ENCODE measurements around the gene AUH.
"Not testable (repeated sequence)": the region's sequence is repeated elsewhere in the genome, so short reads cannot be mapped to it uniquely, and the experiment has no call there.

Gene AUH

DNA sequence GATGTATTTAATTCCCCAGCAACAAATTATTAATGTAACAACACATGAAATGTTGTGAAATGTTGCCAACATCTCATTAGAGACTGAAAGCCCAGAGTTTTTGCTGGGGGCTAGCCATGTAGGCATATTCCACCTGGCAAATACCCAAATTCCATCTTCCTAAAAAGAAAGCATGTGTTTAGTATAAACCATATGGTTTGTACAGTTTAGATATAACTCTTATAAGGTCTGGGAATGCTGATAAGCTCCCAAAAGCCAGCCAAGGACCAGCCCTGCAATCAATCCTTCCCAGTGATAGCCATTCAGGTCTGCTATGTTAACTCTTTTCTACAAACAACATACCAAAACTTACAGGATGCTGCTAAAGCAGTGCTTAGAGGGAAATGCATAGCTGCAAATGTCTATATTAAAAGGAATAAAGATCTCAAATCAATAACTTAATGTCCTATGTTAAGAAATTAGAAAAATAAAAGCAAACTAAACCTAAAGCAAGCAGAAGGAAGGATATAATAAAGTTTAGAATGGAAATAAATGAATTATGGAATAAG lies 158.9 kb downstream of the AUH start:
- DNase-seq = no peak

DNA sequence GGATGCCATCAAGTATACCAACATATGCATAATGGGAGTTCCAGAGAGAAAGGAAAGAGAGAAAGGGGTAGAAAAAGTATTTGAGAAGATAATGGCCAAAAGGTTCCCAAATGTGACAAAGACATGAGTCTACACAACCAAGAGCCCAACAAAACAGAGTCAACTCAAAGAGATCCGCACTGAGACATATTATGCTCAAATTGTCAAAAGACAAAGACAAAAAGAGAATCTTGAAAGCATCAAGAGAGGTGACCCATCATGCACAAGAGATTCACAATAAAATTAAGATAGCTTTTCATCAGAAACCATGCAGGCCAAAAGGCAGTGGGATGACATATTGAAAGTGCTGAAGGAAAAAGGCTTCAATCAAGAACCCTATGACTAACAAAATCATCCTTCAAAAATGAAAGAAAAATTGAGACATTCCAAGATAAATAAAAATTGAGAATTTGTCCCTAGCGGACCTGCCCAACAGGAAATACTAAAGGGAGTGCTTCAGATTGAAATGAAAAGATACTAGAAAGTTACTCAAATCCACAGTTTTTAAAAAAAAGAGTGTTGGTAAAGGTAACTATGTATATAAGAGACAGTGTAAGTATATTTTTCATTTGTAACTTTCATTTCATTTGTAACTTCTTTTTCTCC lies 160.9 kb downstream of the AUH start:
- no peak for DNase-seq

DNA sequence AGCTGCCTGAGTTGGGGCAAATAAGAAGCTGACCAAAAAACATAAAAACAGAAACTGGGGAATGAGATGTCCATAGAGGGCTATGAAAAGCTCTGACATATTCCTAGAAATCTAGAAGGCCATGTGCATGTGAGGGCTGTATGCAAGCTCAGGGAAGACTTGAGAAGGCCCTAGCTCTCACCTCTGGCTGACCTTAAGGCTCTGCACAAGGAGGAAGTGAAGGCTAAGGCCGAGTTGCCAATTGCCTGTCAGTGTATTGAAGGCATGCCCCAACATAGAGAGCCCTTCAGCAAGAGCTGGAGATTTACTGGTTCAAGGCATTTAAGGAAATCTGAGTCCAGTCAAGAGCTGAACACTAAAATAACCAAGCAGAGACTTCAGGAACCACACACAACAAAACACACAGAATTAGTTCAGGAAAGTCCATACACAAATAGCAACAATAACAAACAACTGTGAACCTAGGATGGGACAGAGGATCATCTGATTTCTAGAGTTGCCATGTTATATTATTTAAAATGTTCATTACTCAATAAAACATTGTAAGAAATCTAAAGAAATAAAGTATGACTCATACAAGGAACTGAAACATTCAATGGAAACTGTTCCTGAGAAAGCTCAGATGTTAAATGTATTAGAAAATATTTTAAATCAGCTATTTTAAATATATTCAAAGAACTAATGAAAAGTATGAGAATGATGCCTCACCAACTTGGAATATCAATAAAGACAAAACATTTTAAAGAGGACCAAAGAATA lies 161.8 kb downstream of the AUH start:
- DNase-seq = no peak

DNA sequence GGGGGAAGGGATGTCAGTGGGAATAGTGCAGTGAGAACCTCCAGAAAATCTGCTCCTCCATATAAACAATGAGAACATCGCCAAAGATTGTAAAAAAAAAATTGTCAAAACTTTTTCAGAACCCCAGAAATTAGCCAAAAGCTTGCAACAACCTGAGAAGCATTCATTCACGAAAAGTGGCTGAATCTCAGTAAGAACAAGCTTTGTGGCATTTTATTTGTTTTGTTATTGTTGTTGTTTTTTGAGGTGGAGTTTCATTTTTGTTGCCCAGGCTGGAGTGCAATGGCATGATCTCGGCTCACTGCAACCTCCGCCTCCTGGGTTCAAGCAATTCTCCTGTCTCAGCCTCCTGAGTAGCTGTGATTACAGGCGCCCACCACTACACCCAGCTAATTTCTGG lies 162.8 kb downstream of the AUH start:
- not testable (repeated sequence) for DNase-seq

DNA sequence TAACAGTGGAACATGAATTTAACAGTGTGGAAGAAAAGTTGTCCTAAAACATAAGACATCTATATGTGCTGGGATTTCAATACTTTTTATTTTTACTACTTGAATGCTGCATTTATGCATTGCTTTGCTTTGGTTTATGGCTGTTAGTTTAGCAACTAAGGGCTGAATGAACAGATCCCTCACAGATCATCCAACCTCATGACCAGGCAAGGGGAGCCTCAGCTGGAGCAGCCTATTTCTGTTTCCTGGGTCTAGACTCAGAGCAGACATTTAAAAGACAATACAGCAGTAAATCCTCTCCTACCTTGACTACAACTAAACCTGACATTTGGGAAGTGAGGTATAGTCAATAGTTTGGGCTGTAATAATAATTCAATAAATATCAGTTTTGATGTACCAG lies 163.3 kb downstream of the AUH start:
- DNase-seq = no peak

DNA sequence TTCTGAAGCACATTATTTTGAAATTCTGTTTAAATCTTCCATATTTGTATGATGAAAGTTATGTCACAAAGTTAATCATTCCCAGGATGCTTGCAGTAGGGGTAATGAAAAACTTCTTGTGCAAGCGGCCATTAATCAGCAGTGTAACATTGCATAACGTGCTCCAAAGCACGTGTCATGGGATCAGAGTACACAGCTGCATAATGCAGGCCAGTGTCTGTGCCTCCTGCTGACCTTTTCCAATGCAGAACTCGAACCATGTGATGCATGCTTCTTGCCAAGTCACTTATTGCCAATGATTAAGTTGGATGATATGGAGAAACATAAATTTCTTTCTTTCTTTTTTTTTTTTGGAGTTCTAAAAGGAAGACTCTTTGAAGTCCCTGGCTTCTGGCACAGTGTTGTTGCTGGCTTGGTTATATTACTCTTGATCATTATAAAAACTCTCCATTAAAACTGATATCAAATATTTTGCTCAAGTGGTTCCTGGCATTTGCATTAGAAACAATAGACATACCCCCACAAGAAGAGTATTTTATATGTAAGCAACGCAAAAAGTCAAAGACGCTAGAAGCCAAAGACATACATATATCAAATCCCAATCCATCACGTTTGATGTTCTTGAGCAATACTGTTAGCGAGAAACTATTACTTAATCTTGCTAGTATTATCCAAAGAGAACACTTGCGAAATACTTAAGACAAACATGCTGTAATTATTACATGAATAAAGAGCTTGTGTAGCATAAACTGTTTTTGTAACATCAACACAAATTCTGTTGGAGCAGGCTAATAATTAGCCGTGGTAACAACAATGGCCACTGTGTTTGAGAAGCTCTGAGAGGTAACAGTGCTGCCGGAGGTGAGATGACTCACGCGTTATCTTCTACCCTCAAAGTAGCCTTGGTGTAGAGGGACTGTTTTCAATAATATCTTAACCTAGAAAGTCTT lies 164.2 kb downstream of the AUH start:
- DNase-seq = no peak

DNA sequence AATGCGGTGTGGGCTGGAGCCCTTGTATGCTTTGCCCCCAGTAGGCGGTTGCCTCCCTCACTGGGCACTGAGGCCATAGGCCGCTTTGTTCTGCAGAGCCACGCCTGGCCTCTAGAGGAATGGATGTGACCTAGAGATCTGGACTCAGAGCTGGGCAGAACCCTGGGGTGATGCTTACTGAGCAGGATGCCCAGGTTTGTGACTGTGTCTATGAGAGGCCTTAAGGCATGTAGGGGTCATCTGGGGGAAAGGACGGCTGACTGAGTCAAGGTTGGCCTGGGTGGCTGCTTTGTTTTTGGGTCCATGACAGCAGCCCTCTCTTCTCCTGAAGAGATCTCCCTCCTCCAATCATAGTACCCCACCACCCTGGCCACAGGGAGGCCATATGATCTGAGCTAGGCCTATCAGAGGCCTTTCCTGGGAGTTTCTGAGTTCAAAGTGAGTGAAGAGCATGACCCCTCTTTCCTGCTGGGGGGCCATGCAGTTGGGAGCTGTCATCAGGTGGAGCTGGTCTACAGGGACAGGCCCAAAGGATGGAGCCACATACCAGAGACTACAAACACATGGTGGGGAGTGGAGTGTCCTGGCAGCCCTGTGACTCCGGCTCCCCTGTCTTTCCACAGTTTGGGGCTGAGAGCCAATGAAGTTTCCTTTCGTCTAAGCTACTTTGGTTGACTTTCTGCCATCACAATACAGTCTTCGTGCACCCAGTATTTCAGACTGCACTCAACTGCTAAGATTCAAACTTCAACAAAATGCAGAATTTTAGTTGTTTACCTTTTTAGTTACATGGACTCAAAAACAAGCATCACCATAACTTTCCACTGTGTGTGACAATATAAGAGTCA lies 165.4 kb downstream of the AUH start:
- DNase-seq = no peak

DNA sequence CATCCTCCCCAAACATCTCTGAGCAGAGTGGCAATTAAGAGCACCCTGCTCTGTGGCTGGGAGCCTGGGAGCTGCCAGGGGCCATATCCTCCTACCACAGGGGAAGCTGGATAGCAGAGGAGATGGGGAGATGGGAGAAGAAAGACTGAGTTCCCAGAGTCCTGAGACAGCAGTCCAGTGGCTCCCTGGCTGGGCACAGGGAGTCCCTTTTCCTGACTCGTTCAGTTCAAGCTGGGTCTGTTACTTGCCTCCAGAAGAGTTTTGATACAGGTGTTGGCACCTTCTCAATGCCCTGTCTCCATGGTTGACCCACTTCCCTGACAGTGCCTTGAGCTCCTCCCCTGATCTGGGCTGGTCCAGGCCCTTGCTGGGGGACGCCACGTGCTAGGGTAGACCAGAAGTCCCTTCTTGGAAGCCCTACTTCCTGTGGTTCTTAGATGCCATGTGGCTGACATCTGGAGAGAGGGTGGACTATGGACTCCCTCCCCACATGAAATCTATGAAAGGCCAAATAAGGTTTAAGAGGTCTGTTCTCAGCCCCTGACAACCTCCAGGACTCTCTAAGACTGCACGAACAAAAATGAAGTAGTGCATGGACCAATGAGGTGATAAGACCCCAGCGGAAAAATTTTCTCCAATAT lies 166.2 kb downstream of the AUH start:
- no peak for DNase-seq

DNA sequence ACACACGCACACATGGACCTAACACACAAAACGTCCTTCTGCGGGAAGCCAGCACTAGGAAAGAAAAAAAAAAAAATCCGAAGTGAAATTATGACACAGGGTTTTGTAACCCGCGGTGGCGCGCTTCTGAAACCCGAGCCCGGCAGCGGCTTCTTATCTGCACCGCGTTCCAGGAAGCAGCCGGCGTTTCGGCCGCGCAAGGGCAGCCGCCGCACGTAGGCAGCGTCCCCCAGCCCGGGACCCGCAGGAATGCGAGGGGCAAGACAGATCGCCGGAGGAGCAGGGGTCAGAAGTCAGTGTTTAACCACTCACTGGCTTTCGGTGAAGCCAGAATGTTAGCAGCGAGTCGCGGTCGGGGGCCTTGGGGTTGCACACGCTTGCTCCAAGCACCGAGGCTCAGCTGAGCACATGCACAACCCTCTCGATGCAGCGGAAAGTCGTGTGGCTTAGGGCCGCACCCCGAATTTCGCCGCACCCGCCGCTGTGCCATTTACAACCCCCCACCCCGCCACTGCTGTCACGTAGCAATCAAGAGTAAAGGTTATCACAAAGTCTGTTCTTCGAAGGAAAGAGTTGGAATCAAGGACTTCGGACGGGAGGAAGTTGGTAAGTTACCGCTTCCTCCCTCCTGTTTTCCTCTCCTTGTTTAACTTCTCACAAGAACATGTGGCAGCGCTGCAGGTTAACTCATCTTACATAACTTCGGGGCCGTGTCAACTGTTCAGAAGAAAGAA lies 167.9 kb downstream of the AUH start:
- no peak for DNase-seq

DNA sequence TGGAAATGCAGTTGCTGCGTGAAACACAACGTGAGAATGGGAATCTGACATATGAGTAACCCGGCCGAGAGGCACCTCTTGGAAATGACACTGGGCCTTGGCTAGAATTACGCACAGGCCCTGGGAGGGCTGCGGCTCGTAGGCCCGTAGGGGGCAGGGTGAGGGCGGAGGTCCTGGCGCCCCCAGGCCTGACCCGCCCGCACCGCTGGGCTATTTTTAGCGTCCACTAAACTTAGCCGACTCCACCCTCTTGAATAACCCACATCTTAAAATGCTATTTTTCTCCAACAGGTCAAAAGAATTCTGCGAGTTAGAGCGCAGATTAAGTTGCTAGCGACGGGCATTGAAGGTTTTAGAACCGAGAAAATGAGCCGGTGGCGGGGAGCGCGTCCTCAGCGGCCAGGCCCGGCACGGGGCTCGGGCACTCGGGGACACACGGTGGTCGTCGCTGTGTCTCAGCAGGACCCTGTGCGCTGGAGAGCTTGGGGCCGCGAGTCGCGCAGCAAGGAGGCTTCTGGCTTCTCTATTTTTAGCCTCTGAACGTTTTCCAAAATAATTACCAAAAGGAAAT lies 168.5 kb downstream of the AUH start:
- no peak for DNase-seq

DNA sequence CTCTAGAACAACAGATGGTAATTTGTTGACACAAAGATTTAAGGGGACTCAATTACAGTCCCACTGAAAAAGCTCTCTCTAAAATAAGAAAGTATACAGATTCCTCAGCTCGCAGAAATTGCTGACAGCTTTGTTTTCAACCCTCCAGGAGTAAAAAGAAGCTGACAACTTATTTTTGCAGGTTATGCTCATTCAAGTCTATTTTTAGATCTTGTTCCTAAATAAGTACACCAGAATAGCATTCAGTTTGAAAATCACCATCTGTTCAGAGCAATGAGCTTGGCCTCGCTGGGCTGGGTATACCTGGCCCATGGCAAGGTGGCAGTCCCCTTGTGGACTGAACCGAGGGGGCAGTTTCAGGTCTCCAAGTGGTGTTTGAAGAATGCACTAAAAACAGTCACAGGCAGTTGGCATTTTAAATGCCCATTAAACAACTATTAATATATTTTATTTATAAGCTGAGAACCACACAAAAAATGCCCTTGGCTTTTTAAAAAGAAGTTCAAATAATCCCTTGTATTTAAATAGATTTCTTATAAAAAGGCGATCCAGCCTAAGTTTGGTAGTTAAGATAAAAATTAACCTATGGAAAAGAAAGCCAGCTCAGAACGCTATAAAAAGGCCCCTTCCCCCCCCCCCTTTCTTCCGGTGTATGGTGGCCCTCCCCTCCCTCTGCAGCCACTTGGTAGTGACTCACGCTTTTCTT lies 169.2 kb downstream of the AUH start:
- DNase-seq = no peak

DNA sequence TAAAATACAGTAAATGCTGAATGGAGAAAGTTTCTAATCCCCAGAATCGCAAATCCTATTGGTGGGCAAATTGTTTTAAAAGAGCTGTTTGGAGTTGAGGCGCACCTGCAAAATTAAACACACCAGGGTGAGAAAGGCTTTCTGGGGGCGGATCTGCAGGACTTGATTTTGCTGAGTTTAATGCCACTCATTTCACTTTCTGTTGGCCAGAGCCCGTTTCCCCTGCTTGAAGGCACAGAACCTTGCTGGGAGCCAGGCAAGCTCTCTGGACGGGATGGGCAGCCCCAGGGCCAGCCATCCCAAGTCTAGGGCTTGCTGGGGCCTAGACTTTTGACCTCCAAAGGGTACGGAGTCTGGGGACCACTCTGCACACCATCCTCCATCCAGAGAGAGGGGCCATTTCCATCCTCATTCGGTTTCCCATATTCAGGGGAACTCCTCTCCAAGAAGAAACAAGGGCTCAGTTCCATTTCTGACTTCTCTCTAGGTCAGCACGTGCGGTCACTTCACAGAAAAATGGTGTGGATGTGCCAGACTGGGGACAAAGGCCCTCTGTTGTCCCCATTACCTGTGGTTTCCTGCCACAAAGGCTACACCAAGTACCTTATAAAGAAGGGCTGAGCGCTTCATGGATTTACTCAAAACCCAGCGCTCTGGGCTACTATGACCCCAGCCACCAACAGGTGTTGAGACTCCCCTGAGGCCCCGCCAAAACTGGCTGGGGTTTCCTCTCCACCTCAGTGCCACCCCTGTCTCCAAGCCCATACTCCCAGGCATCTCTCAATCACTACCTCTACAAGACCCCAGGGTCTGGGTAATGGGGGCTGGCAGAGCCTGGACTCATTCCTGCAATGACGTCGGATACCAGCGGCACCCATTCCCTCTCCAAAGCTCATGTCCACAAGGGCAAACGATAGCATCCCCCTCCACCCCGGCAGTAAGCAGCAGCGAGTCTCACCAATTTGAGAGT lies 170.0 kb downstream of the AUH start:
- no peak for DNase-seq

DNA sequence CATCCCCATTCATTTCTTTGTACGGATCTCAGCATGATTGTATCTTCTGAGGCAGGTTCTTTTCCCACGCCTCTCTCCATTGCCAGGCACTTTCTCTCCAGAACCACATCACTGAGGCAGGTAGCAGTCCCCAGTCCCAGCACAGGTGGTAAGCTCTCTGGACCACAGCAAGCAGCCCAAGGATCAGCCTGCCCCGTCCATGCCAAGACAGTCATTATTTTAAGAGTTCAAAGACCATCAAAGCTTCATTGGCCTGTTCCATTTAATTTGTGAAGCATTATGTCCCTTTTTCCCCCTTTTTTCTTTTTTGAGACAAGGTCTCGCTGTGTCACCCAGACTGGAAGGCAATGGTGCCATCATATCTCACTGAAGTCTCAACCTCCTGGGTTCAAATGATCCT lies 171.7 kb downstream of the AUH start:
- DNase-seq = no peak

DNA sequence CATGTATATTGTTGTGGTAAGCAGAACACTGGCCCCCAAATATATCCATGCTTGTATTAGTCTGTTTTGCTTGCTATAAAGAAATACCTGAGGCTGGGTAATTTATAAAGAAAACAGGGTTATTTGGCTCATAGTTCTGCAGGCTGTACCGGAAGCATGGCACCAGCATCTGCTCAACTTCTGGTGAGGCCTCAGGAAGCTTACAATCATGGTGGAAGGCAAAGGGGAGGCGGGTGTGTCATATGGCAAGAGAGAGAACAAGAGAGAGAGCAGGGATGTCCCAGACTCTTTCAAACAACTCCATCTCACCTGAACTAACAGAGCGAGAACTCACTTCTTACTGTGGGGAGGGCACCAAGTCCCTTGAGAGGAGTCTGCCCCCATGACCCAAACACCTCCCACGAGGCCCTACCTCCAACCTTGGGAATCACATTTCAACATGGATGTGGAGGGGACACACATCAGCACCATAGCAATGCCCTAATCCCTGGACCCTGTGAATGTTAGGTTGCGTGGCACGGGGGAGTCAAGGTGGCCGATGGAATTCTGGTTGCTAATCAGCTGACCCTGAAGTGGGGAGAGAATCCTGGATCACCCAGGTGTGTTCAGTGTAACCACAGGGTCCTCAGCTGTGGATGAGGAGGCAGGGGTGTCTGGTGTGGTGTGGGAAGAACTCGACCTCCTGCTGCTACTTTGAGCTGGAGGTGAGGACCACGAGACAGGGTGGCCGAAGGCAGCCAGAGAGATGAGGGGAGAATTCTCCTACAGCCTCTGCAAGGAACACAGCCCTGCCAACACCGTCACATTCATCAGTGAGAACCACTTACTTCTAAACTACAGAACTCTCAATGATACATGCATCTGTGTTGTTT lies 172.8 kb downstream of the AUH start:
- DNase-seq = no peak

DNA sequence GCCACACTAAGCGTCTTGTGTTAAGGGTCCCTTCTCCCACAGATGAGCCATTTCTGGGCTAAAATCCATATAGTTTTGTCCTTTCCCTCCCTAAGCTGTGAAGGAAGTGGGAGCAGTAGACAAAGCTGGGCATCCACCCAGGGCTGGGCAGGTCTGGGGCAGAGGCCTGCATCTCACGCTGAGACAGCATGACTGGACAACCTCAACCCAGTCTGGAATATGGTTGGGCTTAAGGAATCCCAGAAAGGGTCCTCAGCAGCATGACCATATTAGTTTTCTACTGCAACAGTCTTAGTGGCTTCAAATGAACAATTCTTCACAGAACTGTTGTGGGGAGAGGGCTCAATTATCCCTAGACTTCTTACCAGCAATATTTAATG lies 173.8 kb downstream of the AUH start:
- no peak for DNase-seq

DNA sequence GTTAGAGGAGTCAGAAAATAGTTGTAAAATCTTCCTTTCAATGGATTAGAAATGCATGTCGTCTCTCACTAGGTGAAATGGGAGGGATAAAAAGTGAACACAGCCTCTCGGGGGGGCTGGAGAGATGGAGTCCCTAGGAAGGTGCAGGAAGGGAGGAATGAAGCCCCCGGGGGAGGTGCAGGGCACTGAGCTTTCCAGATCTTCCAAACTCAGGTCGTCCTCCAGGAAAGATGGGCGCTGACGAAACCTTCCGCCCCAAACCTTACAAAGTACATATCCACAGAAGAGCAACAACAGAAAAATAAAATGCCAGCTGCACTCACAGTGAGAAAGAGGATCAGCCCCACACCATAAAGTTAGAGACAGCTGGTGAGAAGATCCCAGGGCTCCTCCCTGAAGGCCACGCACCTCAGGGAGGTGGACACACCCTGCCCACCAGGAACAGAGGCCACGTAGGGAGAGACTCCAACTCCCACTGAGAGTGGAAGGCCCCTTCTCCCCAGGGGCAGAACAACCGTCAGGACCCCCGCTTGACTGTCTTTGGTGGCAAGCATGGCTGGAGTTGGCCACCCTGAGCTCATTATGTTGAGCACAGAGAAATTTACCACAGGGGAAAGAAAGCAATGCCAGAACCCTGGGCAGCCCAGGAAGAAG lies 174.3 kb downstream of the AUH start:
- no peak for DNase-seq

DNA sequence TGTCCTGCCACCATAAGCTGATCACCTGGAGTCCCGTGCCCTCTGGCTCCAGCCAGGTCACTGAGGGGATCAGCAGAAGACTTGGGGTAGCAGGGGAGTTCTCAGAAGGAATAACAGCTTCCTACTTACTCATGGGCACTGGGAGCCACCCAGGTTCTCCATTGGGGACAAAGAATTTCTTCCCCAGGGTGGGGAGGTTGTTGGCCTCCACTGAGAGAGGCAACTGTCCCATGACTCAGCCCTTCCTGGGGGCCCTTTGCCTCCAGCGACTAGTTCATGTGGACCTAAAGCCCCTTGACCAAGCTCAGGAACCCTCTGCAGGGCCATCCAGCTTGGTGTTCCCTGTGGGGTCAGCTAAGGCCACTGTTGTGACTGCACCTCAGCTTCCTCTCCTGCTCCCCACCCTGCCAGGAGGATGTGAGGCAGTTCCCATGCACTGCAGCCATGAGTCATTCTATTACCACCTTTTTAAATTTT lies 175.0 kb downstream of the AUH start:
- no peak for DNase-seq

All from NCI-H1417 treated with DMSO at 0.1 percent for 48 hours (cell line).